HG02885 (cell line): ENCODE results near the gene CLEC4F.

Source experiments
- ATAC-seq: cut with Tn5 transposase; IDR thresholded peaks from one replicate; pipeline ENCODE4 v1.9.1; 2021; ENCODE audit warnings: mild to moderate bottlenecking; ENCODE audit not compliant: unreplicated experiment, poor library complexity

Gene CLEC4F

GRCh38 chr2:70790136-70790828, 30.1 kb downstream of the CLEC4F start, which contains the start of gene FIGLA:
TSS of gene FIGLA (minus strand) at chr2:70790643. CDS start at chr2:70790638, 5 bp downstream.
- ATAC-seq, result no peak

- ATAC-seq, result no peak
These were observed 30.9 kb downstream of the CLEC4F start for GRCh38 chr2:70789304-70790135.

GRCh38 chr2:70785137-70785911, 35.1 kb downstream of the CLEC4F start:
- peak; percentile 64 for ATAC-seq

- ATAC-seq, result no peak
These were observed 36.1 kb downstream of the CLEC4F start for GRCh38 chr2:70784320-70784719.

- ATAC-seq, result no peak
These were observed 40.4 kb downstream of the CLEC4F start for GRCh38 chr2:70779911-70780545.

- no peak for ATAC-seq
These were observed 40.9 kb downstream of the CLEC4F start for GRCh38 chr2:70779491-70779890.

- no peak for ATAC-seq
These were observed 41.7 kb downstream of the CLEC4F start for GRCh38 chr2:70778676-70779075.

GRCh38 chr2:70777450-70777849, 42.9 kb downstream of the CLEC4F start:
- ATAC-seq, result no peak

- no peak for ATAC-seq
These were observed 44.1 kb downstream of the CLEC4F start for GRCh38 chr2:70776266-70776665.

- no peak for ATAC-seq
These were observed 45.3 kb downstream of the CLEC4F start for GRCh38 chr2:70775141-70775540.

GRCh38 chr2:70772486-70773155, 47.8 kb downstream of the CLEC4F start:
- ATAC-seq, result no peak

GRCh38 chr2:70771446-70771845, 49.0 kb downstream of the CLEC4F start:
- peak; percentile 72 for ATAC-seq

- no peak for ATAC-seq
These were observed 50.9 kb downstream of the CLEC4F start for GRCh38 chr2:70769450-70769849.

- ATAC-seq, result no peak
These were observed 51.8 kb downstream of the CLEC4F start for GRCh38 chr2:70768590-70769085.

- ATAC-seq, result peak; percentile 34
These were observed 52.5 kb downstream of the CLEC4F start, which contains the start of gene ADD2 for GRCh38 chr2:70767699-70768589. TSS of gene ADD2 (minus strand) at chr2:70768200. CDS start at chr2:70706408, 61,792 bp downstream.

GRCh38 chr2:70767079-70767698, 53.2 kb downstream of the CLEC4F start:
- peak; percentile 37 for ATAC-seq

GRCh38 chr2:70766357-70767078, 53.9 kb downstream of the CLEC4F start:
- ATAC-seq, result no peak
